ENCODE measurements around the gene PIM2.

Gene PIM2

DNA sequence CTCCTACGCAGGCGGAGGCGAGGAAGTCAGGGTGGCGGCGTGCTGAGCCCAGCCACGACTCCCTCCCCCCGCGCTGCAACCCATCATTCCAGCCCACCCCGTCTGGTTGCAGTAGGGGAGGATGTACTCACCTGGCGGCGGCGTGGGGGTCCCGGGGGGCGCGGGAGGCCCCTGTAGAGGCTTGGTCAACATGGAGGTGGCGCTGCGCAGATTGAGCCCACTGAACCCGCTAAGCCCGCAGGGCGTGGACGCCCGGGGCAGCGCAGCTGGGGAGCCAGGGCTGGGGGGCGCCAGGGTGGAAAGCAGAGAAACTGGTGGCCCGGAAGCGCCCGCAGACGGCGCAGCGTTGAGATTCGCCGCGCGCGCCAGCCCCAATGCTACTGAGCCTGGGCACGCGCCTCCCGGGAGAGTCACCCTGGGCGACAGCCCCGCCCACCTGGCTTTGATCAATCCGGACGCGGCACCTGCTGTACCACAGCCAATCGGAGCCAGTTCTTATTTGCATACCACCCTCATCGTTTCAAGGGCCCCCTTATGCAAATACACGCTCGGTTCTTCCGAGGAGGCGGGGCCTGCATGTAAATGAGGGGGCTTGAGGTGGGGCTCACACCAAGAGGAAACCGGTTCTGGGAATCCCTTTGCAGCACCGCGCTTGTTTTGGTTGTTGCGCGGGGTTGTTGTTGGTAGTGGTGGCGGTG is at the start of gene PIM2:
Gene PIM2, minus strand, starts transcription at position 382 of the 698 bp plus-strand sequence. Its CDS starts 190 bp downstream, at position 192.
- DNase-seq (ENCODE audit: low spot score) = peak; percentile 92

DNA sequence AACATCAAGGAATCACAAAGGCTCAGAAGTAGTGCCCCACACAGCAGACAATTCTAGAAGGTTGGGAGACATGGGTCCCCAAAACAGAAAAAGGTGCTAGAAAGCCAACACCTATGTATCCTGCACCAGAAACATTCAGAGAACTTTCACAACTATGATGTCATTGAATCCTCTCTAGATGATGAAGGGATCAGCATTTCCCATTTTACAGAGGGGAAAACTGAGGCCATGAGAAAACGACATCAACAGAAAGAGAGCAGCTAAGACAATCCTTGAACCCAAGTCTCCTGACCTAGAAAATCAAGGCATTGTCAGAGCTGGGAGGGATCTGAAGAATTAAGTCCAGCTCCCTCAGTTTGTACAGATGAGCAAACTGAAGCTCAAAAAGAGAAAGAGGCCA is 49.6 kb upstream of the PIM2 start:
- DNase-seq (ENCODE audit: low spot score) = no peak

DNA sequence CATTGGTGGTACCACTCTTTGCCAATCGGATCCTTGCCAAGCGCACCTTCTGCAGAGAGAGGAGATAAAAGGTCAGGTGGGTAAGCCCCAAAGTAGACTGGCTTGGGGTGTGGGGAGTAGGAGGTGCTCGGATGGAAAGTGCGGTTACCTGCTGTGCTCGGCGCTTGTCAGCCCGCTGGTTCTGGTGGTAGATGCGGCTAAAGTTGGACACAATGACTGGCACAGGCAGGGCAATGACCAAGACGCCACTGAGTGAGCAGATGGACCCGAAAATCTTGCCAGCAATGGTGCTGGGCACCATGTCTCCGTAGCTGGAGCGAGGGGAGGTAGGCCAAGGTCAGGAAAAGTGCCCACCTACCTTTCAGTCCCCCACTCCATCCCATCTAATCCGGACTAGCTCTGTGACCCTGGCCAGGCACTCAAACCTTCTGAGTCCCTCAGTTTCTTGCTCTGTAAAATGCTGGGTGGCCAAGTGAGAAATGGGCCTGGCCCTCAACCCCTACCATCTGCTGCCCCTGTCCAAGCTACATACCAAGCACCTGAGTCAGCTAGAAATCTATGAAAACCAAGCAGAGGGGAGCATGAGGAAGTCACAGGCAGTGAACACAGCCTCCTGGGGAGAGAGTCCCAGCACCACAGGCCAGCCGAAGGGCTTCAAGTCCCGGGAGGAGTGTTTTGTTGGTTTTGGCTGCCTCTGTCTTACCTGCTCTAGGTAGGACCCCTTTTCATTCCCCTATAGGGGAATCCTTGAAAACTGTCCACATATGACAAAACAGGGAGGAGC is 48.2 kb upstream of the PIM2 start:
- DNase-seq (ENCODE audit: low spot score) = no peak

DNA sequence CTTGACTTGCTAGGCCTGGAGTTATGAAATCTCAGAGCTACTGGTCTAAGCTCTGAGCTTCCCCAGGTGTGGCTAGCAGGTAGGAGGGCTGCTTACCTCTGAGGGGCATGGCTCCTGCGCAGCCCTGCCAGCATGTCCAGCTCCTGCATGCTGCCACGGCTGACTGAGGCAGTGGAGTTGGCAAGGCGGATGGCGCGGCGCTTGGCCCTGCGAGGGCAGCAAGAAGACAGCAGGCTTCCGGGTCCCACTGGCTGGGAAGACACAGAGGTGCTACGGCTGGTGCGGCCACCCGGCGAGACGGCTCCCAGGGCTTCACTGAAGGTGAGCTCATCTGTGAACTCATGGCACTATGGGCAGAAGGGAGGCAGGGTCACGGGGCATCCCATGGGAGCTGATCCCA is 47.1 kb upstream of the PIM2 start:
- DNase-seq (ENCODE audit: low spot score) = no peak

DNA sequence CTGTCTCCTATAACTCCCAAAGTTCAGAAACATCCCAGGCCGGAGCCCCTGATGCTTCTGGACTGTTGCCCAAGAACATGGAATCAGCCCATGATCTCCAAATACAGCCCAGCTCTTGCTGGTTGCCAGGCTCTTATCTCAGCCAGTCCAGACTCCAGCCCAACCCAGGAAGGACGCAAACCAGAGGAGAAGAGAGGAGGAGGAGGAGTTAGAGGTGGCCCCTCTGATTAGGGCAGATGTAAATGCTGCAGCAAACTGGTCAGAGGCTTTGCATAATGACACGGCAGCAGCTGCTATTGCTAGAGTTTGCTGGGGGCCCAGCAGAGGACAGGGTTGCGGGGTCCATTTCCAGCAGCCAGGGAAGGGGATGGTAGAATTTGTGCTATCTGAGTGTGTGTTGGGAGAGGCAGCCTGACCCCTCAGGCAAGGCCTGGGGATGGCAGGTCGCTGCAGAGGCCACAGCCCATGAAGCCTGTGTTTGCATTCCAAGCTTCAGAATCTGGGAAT is 42.8 kb upstream of the PIM2 start:
- peak; percentile 25 for DNase-seq (ENCODE audit: low spot score)

DNA sequence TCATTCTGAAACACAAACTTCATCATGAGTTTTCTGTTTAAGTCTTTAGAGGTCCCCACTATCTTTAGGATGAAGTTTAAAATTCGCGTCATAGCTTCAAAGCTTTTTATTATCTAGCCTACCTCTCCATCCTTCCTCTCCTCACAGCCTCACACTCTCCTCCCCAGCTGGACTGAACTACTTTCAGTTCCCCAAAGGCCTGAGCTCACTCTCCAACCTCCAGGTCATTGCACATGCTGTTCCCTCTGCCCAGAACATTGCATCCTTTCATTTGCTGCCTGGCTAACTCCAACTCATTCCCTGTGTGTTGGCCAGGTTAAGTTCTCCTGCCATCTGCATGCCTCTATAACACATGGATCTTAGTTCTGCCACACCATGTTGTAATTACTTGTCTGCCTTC is 41.5 kb upstream of the PIM2 start:
- DNase-seq (ENCODE audit: low spot score) = no peak

DNA sequence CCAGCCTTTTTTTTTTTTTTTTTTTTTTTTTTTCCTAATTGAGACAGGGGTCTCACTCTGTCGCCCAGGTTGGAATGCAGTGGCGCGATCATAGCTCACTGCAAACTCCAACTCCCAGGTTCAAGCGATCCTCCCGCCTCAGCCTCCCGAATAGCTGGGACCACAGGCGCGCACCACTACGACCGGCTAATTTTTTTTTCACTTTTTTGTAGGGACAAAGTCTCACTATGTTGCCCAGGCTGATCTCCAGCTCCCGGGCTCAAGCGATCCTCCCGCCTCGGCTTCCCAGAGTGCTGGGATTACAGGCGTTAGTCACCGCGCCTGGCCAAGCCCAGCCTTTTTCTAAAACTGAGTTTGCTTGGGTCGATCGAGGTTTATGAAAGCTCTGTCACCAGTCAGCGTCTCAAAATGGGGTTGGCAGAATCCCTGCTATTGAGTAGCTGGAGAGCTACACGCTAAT is 39.8 kb upstream of the PIM2 start:
- no peak for DNase-seq (ENCODE audit: low spot score)

DNA sequence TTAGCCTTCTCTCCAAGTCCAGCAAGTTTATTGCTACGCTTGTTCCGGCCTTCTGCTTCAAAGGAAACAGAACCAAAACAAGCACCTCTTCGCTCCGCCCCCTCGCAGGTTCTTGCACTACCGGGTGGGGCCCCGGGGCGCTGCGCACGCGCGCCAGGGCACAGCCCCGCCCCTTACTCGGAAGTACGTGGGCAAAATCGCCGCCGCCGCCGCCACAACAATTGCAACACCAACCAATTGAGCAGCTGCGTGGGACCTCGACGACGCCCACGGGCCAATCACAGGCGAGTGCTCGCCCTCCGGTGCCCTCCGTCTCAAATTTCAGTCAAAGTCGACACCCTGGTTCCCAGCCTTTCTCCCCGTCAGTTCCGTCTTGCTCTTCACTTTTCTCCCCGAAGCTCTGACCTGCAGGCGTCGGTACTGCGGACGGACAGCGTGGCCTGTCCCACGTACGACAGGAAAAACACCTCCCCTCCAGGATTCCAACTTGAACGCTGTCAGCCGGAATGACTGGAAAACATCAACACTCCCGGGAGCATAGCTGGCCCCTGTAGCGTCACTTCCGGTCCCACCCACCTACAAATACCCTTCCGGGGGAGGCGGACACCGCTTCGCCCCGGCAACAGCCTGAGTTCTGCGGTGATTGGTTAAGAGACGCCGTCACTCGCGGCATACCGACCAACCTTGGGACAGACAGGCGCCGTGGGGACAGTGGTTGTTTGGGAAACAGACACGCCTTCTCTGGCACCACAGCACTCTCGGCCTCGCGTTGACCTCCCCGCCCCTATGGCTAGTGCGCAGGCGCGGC is 39.2 kb upstream of the PIM2 start:
- peak; percentile 93 for DNase-seq (ENCODE audit: low spot score)

DNA sequence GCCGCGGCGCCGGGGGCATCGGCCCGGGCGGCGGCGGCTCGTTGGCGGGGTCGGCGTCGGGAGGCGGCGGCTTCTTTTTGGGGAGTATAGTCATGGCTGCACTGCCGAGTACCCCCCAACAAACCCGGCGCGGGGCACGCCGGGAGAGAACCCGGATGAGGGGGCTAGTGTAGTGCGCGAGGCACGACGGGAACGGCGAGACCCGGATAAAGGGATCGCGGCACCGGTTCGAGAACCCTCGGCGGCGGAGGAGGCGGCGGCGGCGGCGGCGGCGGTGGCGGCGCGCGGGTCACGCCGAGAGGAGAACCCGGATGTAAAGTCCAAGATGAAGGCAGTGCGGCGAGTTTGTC is 38.6 kb upstream of the PIM2 start, which contains the start of gene OTUD5:
Gene OTUD5, minus strand, starts transcription at position 131 of the 350 bp plus-strand sequence. Its CDS starts 37 bp downstream, at position 94.
- peak; percentile 62 for DNase-seq (ENCODE audit: low spot score)

DNA sequence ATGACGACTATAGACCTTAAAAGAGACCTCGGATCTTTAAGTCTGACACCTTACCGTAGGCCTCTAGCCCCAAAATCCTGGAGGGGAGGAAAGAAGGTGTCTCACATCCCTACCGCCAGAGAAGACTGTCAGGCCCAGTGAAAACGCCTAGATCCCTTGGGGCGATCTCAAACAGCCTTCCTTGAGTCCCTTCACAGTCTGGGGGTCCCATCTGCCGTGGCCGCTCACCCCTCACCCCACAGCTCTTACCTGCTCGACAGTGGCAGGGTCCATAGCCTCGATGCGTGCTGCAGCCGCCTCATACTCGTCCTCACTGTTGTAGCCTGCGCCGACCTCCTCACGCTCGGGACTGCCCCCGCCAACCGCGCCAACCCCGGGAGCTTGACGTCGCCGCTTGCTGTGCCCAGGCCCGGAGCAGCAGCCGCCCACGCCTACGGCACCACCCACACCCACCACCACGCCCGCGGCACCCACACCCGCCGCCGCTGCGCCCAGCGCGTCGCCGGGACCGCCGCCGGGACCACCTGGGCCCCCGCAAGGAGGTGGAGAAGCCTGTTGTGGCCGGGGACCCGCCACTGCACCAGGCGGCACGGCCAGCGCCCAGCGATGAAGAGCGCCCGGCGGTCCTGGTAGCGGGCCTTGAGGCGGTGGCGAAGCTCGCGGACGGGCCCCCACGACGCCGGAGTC is 38.0 kb upstream of the PIM2 start:
- no peak for DNase-seq (ENCODE audit: low spot score)

DNA sequence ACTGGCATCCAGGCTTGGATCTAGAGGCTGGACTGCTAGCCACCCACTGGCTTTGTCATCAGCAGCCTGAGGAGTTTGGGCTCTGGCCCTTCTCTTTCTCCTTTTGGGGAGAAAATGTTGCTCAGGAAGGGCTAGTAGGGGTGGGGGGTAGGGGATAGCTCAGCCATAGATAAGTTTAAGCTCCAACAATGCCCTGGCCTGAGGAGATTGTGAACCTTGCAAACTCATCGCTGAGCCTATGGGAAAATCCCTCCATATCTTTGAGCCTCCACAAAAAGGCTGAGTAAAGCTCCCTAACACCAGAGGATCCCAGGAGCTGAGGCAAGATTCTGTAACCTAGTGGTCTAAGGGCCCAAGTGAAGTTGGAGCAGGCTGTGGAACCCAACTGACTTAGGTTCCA is 29.8 kb upstream of the PIM2 start:
- DNase-seq (ENCODE audit: low spot score) = no peak

DNA sequence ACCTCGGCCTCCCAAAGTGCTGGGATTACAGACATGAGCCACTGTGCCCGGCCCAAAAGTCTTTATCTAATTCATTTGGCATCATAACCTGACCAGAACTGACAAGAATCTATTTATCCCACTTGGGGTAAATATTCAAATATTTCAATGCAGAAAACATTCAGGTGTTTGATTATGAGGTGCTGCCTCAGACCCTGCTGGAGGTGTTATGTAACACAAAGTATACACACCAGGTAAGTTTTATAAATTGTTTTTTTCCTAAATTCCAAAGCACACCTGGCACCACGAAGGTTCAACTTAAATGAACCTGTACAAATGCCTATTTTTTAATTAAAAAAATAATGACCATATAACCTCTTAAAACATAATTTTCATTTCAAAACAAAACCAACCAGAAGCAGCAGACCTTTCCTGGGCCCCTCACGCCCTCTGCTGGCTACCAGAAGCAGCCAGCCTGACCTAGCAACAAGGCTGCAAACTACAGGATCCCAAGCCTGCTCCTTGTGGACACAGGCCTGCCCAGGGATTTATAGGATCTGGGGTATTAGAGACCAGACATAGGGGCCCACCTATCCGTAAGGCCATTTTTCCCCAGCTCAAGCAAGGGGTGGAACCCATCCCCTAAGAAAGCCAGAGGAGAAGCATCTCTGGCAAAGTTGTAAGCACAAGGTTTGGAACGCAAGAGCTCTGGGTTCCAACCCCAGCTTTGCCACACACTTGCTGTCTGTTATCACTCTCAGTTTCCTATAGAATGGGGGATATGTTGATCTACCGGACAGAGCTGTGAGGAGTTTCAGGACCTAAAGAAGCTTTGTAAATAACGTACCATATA is 26.9 kb upstream of the PIM2 start:
- peak; percentile 18 for DNase-seq (ENCODE audit: low spot score)

DNA sequence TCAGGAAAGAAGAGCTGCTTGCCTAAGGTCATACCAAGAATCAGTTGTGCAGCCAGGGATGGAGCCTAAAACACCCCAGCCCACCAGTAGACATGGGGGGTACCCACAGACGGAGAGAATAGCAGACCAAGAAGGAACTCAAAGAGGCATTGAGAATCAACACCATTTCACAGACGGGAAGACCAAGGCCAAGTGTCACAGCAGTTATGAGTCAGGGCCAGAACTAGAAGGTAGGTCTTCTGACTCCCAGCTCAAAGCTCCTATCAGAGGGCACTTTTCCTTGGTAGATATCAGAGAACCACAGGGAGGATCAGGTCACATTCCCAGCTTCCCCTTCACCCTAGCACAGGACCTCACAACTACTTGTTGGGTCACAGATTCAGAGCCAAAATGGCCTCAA is 24.1 kb upstream of the PIM2 start:
- DNase-seq (ENCODE audit: low spot score) = no peak

DNA sequence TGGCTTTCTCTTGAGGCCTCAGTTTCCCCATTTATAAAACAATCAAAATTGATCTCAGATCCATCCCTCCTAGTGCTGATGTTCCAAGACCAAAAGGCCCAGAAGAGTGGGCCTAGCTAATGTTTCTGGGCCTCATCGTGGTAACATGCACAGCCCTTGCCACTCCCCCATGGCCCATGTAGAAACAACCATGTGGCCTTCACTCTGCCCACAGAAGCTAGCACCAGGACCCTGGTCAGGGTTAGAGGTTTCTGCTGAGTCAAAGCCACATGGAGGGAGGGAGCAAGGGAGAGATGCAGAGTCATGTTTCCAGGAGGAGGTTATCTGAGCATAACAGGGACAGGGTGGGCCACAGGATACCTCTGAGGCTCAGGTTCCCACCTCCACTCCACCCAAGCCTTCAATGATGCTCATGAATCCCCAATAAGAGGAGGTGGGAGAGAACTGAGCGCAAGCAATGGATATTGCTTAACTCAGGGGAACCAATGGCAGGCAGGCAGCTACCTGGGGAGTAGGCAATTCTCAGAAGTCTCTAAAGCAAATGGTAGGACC is 21.7 kb upstream of the PIM2 start:
- DNase-seq (ENCODE audit: low spot score) = no peak

DNA sequence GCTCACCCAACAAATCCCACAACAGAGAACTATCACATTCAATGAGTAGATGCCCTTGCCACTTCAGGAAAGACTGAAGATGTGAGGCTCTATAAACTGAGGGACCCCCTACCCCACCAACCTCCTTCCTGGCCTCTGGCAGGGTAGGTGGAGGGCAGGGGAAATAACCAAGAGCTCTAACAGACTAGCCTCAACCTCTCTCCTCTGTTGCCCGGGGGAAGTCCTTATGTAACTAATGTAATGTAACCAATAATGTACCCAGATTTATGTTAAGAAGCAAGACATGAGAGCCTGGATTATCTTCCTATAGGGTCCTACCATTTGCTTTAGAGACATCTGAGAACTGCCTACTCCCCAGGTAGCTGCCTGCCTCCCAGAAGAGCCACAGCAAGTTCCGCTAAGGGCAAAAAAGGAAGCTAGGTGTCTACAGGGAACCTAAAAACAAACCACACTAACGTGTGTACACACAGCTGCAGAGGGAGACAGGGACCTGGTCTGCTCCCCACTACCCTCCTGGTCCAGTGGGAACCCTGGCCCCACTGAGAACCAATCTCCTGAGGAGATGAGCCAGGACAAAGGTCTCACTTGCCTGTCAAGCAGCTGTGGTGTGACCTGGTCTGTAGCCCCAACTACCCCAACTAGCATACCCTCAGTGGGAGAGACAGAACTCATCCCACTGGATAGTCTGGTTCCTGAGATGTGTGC is 20.9 kb upstream of the PIM2 start:
- peak; percentile 23 for DNase-seq (ENCODE audit: low spot score)

DNA sequence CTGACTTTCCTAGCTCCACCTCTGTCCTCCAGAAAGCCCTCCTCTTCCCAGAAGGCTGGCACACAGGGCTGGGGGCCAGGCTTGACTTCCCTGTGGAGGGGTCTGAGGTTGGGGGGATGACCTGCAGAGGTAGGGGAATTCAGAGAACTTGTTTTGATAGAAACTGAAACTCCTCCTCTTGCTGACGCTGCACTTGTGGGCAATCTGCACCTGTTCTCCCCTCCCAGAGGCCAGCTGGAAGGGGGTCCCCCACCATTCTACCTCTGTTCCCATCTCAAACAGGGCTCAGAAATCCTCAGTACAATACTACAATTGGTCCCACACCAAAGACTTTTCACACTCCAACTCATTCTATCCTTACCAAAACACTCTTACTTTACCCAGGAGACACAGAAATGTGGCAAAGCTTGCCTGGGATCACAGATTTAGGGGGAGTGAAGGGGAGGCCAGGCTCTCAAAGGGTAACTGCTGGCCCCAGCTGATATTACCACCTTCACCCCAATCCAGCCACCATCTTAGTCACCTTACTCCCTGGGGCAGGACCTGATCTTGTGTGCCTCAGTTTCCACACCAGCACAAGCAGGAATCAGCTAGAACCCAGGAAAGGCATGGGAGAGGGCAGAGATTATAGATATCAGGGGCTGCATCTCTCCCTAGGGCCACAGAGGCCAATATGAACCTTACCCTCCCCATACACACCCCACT is 20.0 kb upstream of the PIM2 start:
- DNase-seq (ENCODE audit: low spot score) = peak; percentile 53

DNA sequence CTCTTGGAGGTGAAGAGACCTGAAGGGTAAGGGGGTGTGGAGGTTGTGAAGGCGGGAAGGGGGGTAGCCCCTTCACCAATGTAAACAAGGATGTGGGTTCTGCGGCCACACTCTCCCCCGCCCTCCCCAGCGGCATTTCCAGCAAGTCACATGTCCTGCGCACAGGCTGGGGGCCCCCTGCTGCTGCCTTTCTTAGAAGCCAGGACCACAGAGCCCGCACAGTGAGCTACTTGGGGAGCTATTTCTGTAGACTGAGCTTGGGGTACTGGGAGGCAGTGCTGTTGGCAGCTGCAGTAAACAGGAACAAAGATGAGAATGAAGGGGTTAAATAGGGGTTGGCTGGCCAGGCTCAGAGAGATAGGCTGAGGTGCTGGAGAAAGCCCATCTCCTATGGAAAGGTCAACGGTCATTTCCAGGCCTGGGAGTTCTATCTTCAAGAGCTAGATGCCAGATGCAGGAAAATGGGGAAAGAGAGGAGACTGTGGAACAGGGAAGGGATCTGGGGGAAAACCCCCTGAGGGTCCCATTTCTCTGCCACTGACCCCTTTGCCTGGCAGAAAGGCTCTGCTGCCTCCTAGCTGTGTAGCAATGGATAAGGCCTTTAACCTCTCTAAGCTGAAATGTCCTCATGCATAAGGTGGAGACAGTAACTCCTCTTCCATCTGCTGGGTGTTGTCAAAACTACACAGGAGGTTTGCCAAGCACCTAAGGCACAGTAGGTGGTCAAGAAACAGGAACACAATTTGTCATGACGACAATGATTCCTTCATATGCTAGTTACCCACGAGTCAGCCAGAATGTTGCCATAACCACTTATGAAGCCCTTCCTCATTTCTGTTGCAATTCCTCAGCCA is 18.5 kb upstream of the PIM2 start:
- peak; percentile 48 for DNase-seq (ENCODE audit: low spot score)

DNA sequence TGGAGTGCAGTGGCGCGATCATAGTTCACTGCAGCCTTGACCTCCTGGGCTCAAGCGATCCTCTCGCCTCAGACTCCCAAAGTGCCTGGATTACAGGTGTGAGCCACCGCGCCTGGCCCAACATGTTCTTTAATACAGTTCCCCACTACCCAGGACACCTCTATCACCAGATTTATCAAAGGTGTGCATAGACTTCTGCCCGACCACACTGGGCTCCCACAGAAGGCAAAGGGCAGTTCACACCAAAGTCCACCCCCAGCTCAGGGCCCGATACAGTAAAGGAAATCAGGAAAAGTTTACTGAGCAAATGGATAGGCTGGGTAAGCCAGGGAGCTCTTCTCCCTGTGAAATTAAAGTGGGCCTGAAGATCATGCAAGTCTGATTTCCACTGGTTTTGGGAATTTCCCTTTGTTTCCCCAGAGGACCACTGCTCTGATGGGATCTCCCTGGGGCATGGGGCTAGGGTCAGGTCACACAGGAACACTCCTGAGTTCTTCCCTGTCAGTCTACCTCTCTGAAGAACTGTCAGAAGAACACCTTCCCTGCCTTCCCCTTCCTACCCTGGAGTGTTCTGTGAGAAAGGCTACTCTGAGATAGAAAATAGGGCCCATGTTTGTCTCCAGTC is 17.7 kb upstream of the PIM2 start:
- DNase-seq (ENCODE audit: low spot score) = no peak
